GM23248 (cell line): ENCODE data around the gene LAMA2. TPM values are rescaled to one million over a fixed set of nuclear protein-coding genes. Genes with fewer than 3 reads are reported as not detected.

Source experiments
- DNase-seq: peaks from one replicate; pipeline ENCODE4 v3.0.0-alpha.2; 2015
- H2AFZ ChIP-seq: fragments of 200-600 bp; sonication (generic); 2 replicates; pipeline ENCODE4 v1.6.1; 2016; ENCODE audit warnings: antibody characterized with exemption
- H3F3A ChIP-seq: fragments of 200-600 bp; sonication (generic); 2 replicates; pipeline ENCODE4 v1.6.1; 2016; ENCODE audit warnings: mild to moderate bottlenecking, antibody characterized with exemption, mixed run types; ENCODE audit not compliant: insufficient read depth
- H3K27ac ChIP-seq: fragments of 200-600 bp; sonication (generic); 2 replicates; pipeline ENCODE4 v1.5.1; 2016; ENCODE audit warnings: mild to moderate bottlenecking
- H3K27me3 ChIP-seq: fragments of 200-600 bp; sonication (generic); replicated peaks from 2 replicates; pipeline ENCODE4 v1.6.1; 2016; ENCODE audit warnings: mild to moderate bottlenecking; ENCODE audit not compliant: insufficient read depth
- H3K36me3 ChIP-seq: fragments of 200-600 bp; sonication (generic); 2 replicates; pipeline ENCODE4 v1.6.1; 2016; ENCODE audit warnings: low read depth, mild to moderate bottlenecking
- H3K4me1 ChIP-seq: fragments of 200-600 bp; sonication (generic); 2 replicates; pipeline ENCODE4 v1.6.1; 2016; ENCODE audit warnings: mild to moderate bottlenecking; ENCODE audit not compliant: insufficient read depth
- H3K4me2 ChIP-seq: fragments of 200-600 bp; sonication (generic); one replicate; pipeline ENCODE4 v1.6.1; 2016; ENCODE audit warnings: mild to moderate bottlenecking; ENCODE audit not compliant: unreplicated experiment
- H3K4me3 ChIP-seq: fragments of 200-600 bp; sonication (generic); 2 replicates; pipeline ENCODE4 v1.5.1; 2016; ENCODE audit warnings: mild to moderate bottlenecking
- H3K79me2 ChIP-seq: fragments of 200-600 bp; sonication (generic); 2 replicates; pipeline ENCODE4 v1.6.1; 2016; ENCODE audit warnings: mild to moderate bottlenecking; ENCODE audit not compliant: insufficient read depth
- H3K9ac ChIP-seq: fragments of 200-600 bp; sonication (generic); 2 replicates; pipeline ENCODE4 v1.6.1; 2016; ENCODE audit warnings: mild to moderate bottlenecking
- H3K9me2 ChIP-seq: fragments of 200-600 bp; sonication (generic); 2 replicates; pipeline ENCODE4 v1.6.1; 2016; ENCODE audit warnings: mixed run types, mild to moderate bottlenecking, moderate library complexity; ENCODE audit not compliant: insufficient read depth
- H3K9me3 ChIP-seq: fragments of 200-600 bp; sonication (generic); one replicate; pipeline ENCODE4 v1.6.1; 2017; ENCODE audit warnings: low read depth
- H4K20me1 ChIP-seq: fragments of 200-600 bp; sonication (generic); 2 replicates; pipeline ENCODE4 v1.6.0; 2016; ENCODE audit not compliant: insufficient read depth
- EZH2 ChIP-seq: fragments of 200-600 bp; sonication (generic); IDR thresholded peaks from 2 replicates; pipeline ENCODE4 v1.6.1; 2018; ENCODE audit warnings: antibody characterized with exemption, mild to moderate bottlenecking; ENCODE audit not compliant: insufficient read depth, poor library complexity, severe bottlenecking
- EZH2phosphoT487 ChIP-seq: fragments of 200-600 bp; sonication (generic); IDR thresholded peaks from 2 replicates; pipeline ENCODE4 v1.6.1; 2018; ENCODE audit warnings: antibody characterized with exemption, moderate library complexity, mild to moderate bottlenecking, low read depth; ENCODE audit not compliant: insufficient read depth
- WGBS, 2 experiments: methylation state at CpG; one replicate each; pipeline ENCODE4 v1.1.6; 2015 to 2017; ENCODE audit warnings: low lambda C conversion rate in 2 of 2, low coverage in 1 of 2; ENCODE audit errors: missing lambda C conversion rate in 2 of 2; 5-methylcytosine and 5-hydroxymethylcytosine counted together
- in situ Hi-C: fragments of 300-500 bp; cut with MboI; formaldehyde crosslinking; loops from 2 replicates; pipeline ENCODE4 v1.15.0; 2020
- polyA plus RNA-seq: library from polyadenylated mRNA; unstranded; fragments of >200 nt; fragmentation: Nextera tagmentation; extraction: Ambion mirVana; gene quantifications from 2 replicates; pipeline ENCODE4 v1.2.1, GENCODE V29; 2016
- total RNA-seq: library from RNA; depleted of rRNA; stranded (reverse); fragments of >200 nt; shearing (Covaris generic); gene quantifications from 2 replicates; pipeline ENCODE4 v1.2.3, GENCODE V29; 2014

Gene LAMA2
- total and polyA plus RNA-seq, 2 experiments from 2014 or later = 8.3 to 31.1 TPM

- WGBS, 2 experiments = 97 to 98% methylated on average over 5 of the region's 5 CpGs
- H2AFZ ChIP-seq = no peak overlapping the region
- H3K27me3 ChIP-seq = no peaks in the 10 kb centered on the region
- peaks cover 11% of the 10 kb centered on the region; the same call in 1 of the 2 replicates for H3K79me2 ChIP-seq
- in situ Hi-C loops = no loop called here
- no peaks in the 10 kb centered on the region for H3K9me3 ChIP-seq
- H4K20me1 ChIP-seq = no peaks in the 10 kb centered on the region
- DNase-seq = no peak
- H3K36me3 ChIP-seq = no peaks in the 10 kb centered on the region
- no peak overlapping the region for H3K4me3 ChIP-seq
- TF ChIP-seq EZH2 = no peak
- no peak overlapping the region for H3K4me2 ChIP-seq
- no peaks in the 10 kb centered on the region for H3F3A ChIP-seq
- peaks cover 8% of the 10 kb centered on the region for H3K4me1 ChIP-seq
- no peak overlapping the region for H3K27ac ChIP-seq
- no peak overlapping the region for H3K9ac ChIP-seq
- H3K9me2 ChIP-seq = no peaks in the 10 kb centered on the region; the same call in 1 of the 2 replicates
Observed at GRCh38 chr6:128889870-128890269, 6.9 kb downstream of the LAMA2 start.

GRCh38 chr6:128892079-128892478, 9.1 kb downstream of the LAMA2 start:
- in situ Hi-C loops = no loop called here

GRCh38 chr6:128899341-128900050, 16.6 kb downstream of the LAMA2 start:
- peak overlapping the region; percentile 25 for H3K4me2 ChIP-seq
- no peak overlapping the region for H3K9ac ChIP-seq
- TF ChIP-seq EZH2phosphoT487 (no peak), EZH2 (no peak)
- no peak overlapping the region for H3K4me3 ChIP-seq
- H3K36me3 ChIP-seq = no peaks in the 10 kb centered on the region
- no peaks in the 10 kb centered on the region for H3K27me3 ChIP-seq
- peak; percentile 58 for DNase-seq
- H3F3A ChIP-seq = no peaks in the 10 kb centered on the region
- H4K20me1 ChIP-seq = no peaks in the 10 kb centered on the region
- H3K79me2 ChIP-seq = no peaks in the 10 kb centered on the region
- H3K9me3 ChIP-seq = no peaks in the 10 kb centered on the region
- 0 out of 2 replicates have a peak overlapping the region, but pooled peaks have one; percentile 4 for H2AFZ ChIP-seq
- no peak overlapping the region; the same call in 1 of the 2 replicates for H3K27ac ChIP-seq
- in situ Hi-C loops = no loop called here
- H3K9me2 ChIP-seq = no peaks in the 10 kb centered on the region
- H3K4me1 ChIP-seq = peaks cover 14% of the 10 kb centered on the region

More at GRCh38 chr6:128892079-128892478, 9.1 kb downstream of the LAMA2 start:
- H3K9me2 ChIP-seq = no peaks in the 10 kb centered on the region; the same call in 1 of the 2 replicates
- no peak overlapping the region for H2AFZ ChIP-seq
- TF ChIP-seq EZH2 (no peak), EZH2phosphoT487 (no peak)
- no peaks in the 10 kb centered on the region for H4K20me1 ChIP-seq
- H3K27ac ChIP-seq = no peak overlapping the region
- H3F3A ChIP-seq = no peaks in the 10 kb centered on the region
- H3K4me2 ChIP-seq = no peak overlapping the region
- no peak for DNase-seq
- peaks cover 6% of the 10 kb centered on the region; the same call in 1 of the 2 replicates for H3K79me2 ChIP-seq
- H3K4me1 ChIP-seq = no peaks in the 10 kb centered on the region
- H3K4me3 ChIP-seq = no peak overlapping the region
- H3K9ac ChIP-seq = no peak overlapping the region
- WGBS, 2 experiments = 67% methylated on average over 2 of the region's 2 CpGs
- no peaks in the 10 kb centered on the region for H3K9me3 ChIP-seq
- H3K36me3 ChIP-seq = no peaks in the 10 kb centered on the region
- H3K27me3 ChIP-seq = no peaks in the 10 kb centered on the region

- Histone ChIP-seq H3K27me3 (no peaks in the 10 kb centered on the region), H3K36me3 (no peaks in the 10 kb centered on the region), H3K4me2 (no peak overlapping the region), H3K9me3 (no peaks in the 10 kb centered on the region), H3K4me3 (no peak overlapping the region), H3F3A (no peaks in the 10 kb centered on the region), H3K79me2 (no peaks in the 10 kb centered on the region), H4K20me1 (no peaks in the 10 kb centered on the region), H3K27ac (no peak overlapping the region), H2AFZ (no peak overlapping the region), H3K9me2 (no peaks in the 10 kb centered on the region), H3K9ac (no peak overlapping the region), H3K4me1 (peaks cover 14% of the 10 kb centered on the region)
- 94 to 100% methylated on average over 5 of the region's 5 CpGs for WGBS, 2 experiments
- in situ Hi-C loops = no loop called here
- no peak for DNase-seq
- TF ChIP-seq EZH2phosphoT487 (no peak), EZH2 (no peak)
Observed at GRCh38 chr6:128903715-128904114, 20.8 kb downstream of the LAMA2 start.
